NB4 (cell line): ENCODE results near the gene TTC21B.

Experiments
- MYC ChIP-seq: IDR thresholded peaks from 2 replicates; pipeline ENCODE4 v1.6.1; 2011; ENCODE audit warnings: low read depth, low read length
- POLR2A ChIP-seq: IDR thresholded peaks from 2 replicates; pipeline ENCODE4 v1.6.1; 2011; ENCODE audit warnings: mild to moderate bottlenecking; ENCODE audit not compliant: insufficient read length; ENCODE audit errors: extremely low read depth
- TF ChIP-seq, protein P1 (sequence below): IDR thresholded peaks from one replicate; pipeline ENCODE4 v1.5.1; 2012; ENCODE audit warnings: low read depth, low read length
- TF ChIP-seq, protein P2 (sequence below): IDR thresholded peaks from 2 replicates; pipeline ENCODE4 v1.6.1; 2011; ENCODE audit warnings: low read depth, low read length

DNA sequence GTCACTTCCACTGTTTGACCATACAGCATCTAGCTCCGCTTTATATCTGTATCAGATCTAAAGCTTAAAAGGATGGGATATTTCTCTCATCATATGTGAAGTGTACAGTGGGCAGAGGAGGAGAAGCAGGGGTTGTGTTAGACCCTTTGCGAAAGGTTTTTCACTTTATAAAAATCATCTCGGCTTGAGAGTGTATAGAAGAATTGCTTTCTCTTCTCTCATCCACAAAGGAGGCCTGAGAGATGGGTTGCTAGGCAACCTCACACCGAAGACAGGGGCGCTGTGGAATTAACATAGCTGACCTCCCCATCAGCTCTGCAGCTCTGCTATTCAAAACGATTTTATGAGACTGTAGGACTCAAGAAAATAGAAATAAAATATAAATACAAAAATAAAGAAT lies 89.3 kb downstream of the TTC21B start:
- TF ChIP-seq, protein P1, sequence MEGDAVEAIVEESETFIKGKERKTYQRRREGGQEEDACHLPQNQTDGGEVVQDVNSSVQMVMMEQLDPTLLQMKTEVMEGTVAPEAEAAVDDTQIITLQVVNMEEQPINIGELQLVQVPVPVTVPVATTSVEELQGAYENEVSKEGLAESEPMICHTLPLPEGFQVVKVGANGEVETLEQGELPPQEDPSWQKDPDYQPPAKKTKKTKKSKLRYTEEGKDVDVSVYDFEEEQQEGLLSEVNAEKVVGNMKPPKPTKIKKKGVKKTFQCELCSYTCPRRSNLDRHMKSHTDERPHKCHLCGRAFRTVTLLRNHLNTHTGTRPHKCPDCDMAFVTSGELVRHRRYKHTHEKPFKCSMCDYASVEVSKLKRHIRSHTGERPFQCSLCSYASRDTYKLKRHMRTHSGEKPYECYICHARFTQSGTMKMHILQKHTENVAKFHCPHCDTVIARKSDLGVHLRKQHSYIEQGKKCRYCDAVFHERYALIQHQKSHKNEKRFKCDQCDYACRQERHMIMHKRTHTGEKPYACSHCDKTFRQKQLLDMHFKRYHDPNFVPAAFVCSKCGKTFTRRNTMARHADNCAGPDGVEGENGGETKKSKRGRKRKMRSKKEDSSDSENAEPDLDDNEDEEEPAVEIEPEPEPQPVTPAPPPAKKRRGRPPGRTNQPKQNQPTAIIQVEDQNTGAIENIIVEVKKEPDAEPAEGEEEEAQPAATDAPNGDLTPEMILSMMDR = no peak
- TF ChIP-seq POLR2A = no peak
- TF ChIP-seq, protein P2, sequence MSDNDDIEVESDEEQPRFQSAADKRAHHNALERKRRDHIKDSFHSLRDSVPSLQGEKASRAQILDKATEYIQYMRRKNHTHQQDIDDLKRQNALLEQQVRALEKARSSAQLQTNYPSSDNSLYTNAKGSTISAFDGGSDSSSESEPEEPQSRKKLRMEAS = no peak
- no peak for TF ChIP-seq MYC
